Mesendoderm (in vitro differentiated cells): ENCODE data around the gene P2RY2.

Experiments
- DNase-seq: peaks from one replicate; pipeline ENCODE4 v3.0.0; 2013
- H2AK5ac ChIP-seq: 2 replicates; pipeline ENCODE4 v1.6.1; 2013; ENCODE audit warnings: low read length, inconsistent platforms
- H2BK120ac ChIP-seq: 2 replicates; pipeline ENCODE4 v1.6.1; 2013; ENCODE audit warnings: low read depth, mild to moderate bottlenecking, low read length, moderate library complexity, mixed read lengths
- H2BK15ac ChIP-seq: replicated peaks from 2 replicates; pipeline ENCODE4 v1.6.1; 2013; ENCODE audit warnings: low read depth, mild to moderate bottlenecking, moderate library complexity
- H2BK5ac ChIP-seq: 2 replicates; pipeline ENCODE4 v1.6.1; 2013; ENCODE audit warnings: low read length, inconsistent platforms
- H3K18ac ChIP-seq: 2 replicates; pipeline ENCODE4 v1.6.1; 2013; ENCODE audit warnings: mild to moderate bottlenecking, low read length, mixed read lengths
- H3K23ac ChIP-seq: one replicate; pipeline ENCODE4 v1.6.1; 2013; ENCODE audit warnings: low read length
- H3K27ac ChIP-seq: 2 replicates; pipeline ENCODE4 v1.5.1; 2013; ENCODE audit warnings: low read depth, mild to moderate bottlenecking, inconsistent platforms, low read length, moderate library complexity
- H3K27me3 ChIP-seq: 2 replicates; pipeline ENCODE4 v1.6.1; 2013; ENCODE audit warnings: low read length, control low read depth, mild to moderate bottlenecking, inconsistent platforms; ENCODE audit not compliant: insufficient read depth, poor library complexity
- H3K36me3 ChIP-seq: 2 replicates; pipeline ENCODE4 v1.6.1; 2013; ENCODE audit warnings: low read length, inconsistent platforms; ENCODE audit not compliant: control insufficient read depth, insufficient read depth
- H3K4ac ChIP-seq: one replicate; pipeline ENCODE4 v1.6.1; 2013; ENCODE audit warnings: low read depth, mild to moderate bottlenecking, low read length, moderate library complexity
- H3K4me1 ChIP-seq: 2 replicates; pipeline ENCODE4 v1.6.1; 2013; ENCODE audit warnings: low read depth, low read length, inconsistent platforms; ENCODE audit not compliant: control insufficient read depth
- H3K4me2 ChIP-seq: 2 replicates; pipeline ENCODE4 v1.6.1; 2013; ENCODE audit warnings: low read length
- H3K4me3 ChIP-seq: 2 replicates; pipeline ENCODE4 v1.5.1; 2013; ENCODE audit warnings: mild to moderate bottlenecking, low read length
- H3K56ac ChIP-seq: one replicate; pipeline ENCODE4 v1.6.1; 2013; ENCODE audit warnings: low read length
- H3K79me1 ChIP-seq: 2 replicates; pipeline ENCODE4 v1.6.1; 2013; ENCODE audit warnings: low read length, inconsistent platforms
- H3K79me2 ChIP-seq: 2 replicates; pipeline ENCODE4 v1.6.1; 2013; ENCODE audit warnings: mild to moderate bottlenecking, low read length; ENCODE audit not compliant: control insufficient read depth, insufficient read depth
- H3K9ac ChIP-seq: 2 replicates; pipeline ENCODE4 v1.6.1; 2013; ENCODE audit warnings: low read length, inconsistent platforms
- H4K5ac ChIP-seq: one replicate; pipeline ENCODE4 v1.6.1; 2013; ENCODE audit warnings: low read length
- H4K8ac ChIP-seq: one replicate; pipeline ENCODE4 v1.6.1; 2013; ENCODE audit warnings: low read depth, mild to moderate bottlenecking, control low read depth, low read length, moderate library complexity
- WGBS: extraction: QIAGEN DNeasy Blood & Tissue Kit; methylation state at CpG from one replicate; pipeline ENCODE4 v1.1.7; 2013; ENCODE audit warnings: low lambda C conversion rate, missing lambda C conversion rate; ENCODE audit not compliant: insufficient coverage; ENCODE audit errors: extremely low coverage; 5-methylcytosine and 5-hydroxymethylcytosine counted together

The P2RY2 gene

GRCh38 chr11:73217810-73218105, 323 bp upstream of the P2RY2 start:
- no peak for DNase-seq
- Histone ChIP-seq H3K4me1 (no peaks in the 10 kb centered on the region), H3K4me2 (peak overlapping the region; percentile 86), H2BK5ac (no peak overlapping the region), H2BK15ac (no peak overlapping the region), H4K8ac (no peak overlapping the region), H3K79me2 (no peaks in the 10 kb centered on the region), H3K4me3 (no peak overlapping the region), H3K79me1 (no peaks in the 10 kb centered on the region), H3K36me3 (no peaks in the 10 kb centered on the region), H3K9ac (peak overlapping the region; percentile 45), H2AK5ac (no peak overlapping the region), H3K27ac (no peak overlapping the region), H3K56ac (peak overlapping the region; percentile 85), H2BK120ac (no peak overlapping the region), H3K4ac (no peak overlapping the region), H3K27me3 (no peaks in the 10 kb centered on the region), H4K5ac (no peak overlapping the region), H3K23ac (no peak overlapping the region), H3K18ac (no peak overlapping the region)
- no CpG with 5 or more reads among the region's 14 CpGs for WGBS

GRCh38 chr11:73218830-73219215, 742 bp downstream of the P2RY2 start:
- no peak overlapping the region for H2BK5ac ChIP-seq
- H3K23ac ChIP-seq: no peak overlapping the region
- H3K4me1 ChIP-seq: no peaks in the 10 kb centered on the region
- H2BK15ac ChIP-seq: no peak overlapping the region
- H3K4me3 ChIP-seq: no peak overlapping the region
- no peak overlapping the region for H4K5ac ChIP-seq
- peak overlapping the region; percentile 86 for H3K4me2 ChIP-seq
- no peak overlapping the region for H2BK120ac ChIP-seq
- H3K56ac ChIP-seq: peak overlapping the region; percentile 85
- no peaks in the 10 kb centered on the region for H3K27me3 ChIP-seq
- H3K18ac ChIP-seq: no peak overlapping the region
- DNase-seq: no peak
- H3K79me2 ChIP-seq: no peaks in the 10 kb centered on the region
- no peak overlapping the region for H3K27ac ChIP-seq
- H2AK5ac ChIP-seq: no peak overlapping the region
- H3K36me3 ChIP-seq: no peaks in the 10 kb centered on the region
- H3K9ac ChIP-seq: peak overlapping the region; percentile 45
- H4K8ac ChIP-seq: no peak overlapping the region
- no peaks in the 10 kb centered on the region for H3K79me1 ChIP-seq
- H3K4ac ChIP-seq: no peak overlapping the region
- WGBS: no CpG with 5 or more reads among the region's 9 CpGs

GRCh38 chr11:73219396-73220285, 1.6 kb downstream of the P2RY2 start:
- Histone ChIP-seq H3K18ac (no peak overlapping the region), H4K5ac (no peak overlapping the region), H3K4me2 (no peak overlapping the region), H3K27me3 (no peaks in the 10 kb centered on the region), H3K27ac (no peak overlapping the region), H3K56ac (no peak overlapping the region), H2BK120ac (no peak overlapping the region), H3K4ac (no peak overlapping the region), H2AK5ac (no peak overlapping the region), H3K4me3 (no peak overlapping the region), H3K36me3 (no peaks in the 10 kb centered on the region), H3K4me1 (no peaks in the 10 kb centered on the region), H2BK15ac (no peak overlapping the region), H2BK5ac (no peak overlapping the region), H4K8ac (no peak overlapping the region), H3K79me2 (no peaks in the 10 kb centered on the region), H3K23ac (no peak overlapping the region), H3K9ac (no peak overlapping the region), H3K79me1 (no peaks in the 10 kb centered on the region)
- DNase-seq: no peak
- no CpG with 5 or more reads among the region's 6 CpGs for WGBS

- H3K4me2 ChIP-seq: no peak overlapping the region
- no peak overlapping the region for H2AK5ac ChIP-seq
- no peaks in the 10 kb centered on the region for H3K27me3 ChIP-seq
- H3K56ac ChIP-seq: no peak overlapping the region
- H4K8ac ChIP-seq: no peak overlapping the region
- no peak for DNase-seq
- H4K5ac ChIP-seq: no peak overlapping the region
- no CpG with 5 or more reads among the region's 4 CpGs for WGBS
- no peaks in the 10 kb centered on the region for H3K36me3 ChIP-seq
- H3K79me2 ChIP-seq: no peaks in the 10 kb centered on the region
- no peak overlapping the region for H3K9ac ChIP-seq
- H2BK120ac ChIP-seq: no peak overlapping the region
- no peak overlapping the region for H3K18ac ChIP-seq
- H3K4me1 ChIP-seq: no peaks in the 10 kb centered on the region
- H3K79me1 ChIP-seq: no peaks in the 10 kb centered on the region
- H2BK15ac ChIP-seq: no peak overlapping the region
- no peak overlapping the region for H2BK5ac ChIP-seq
- H3K23ac ChIP-seq: no peak overlapping the region
- H3K27ac ChIP-seq: no peak overlapping the region
- no peak overlapping the region for H3K4ac ChIP-seq
- no peak overlapping the region for H3K4me3 ChIP-seq
Observed at GRCh38 chr11:73221451-73221850, 3.4 kb downstream of the P2RY2 start.

- no peaks in the 10 kb centered on the region for H3K79me2 ChIP-seq
- H3K27ac ChIP-seq: no peak overlapping the region
Observed at GRCh38 chr11:73221996-73222395, 3.9 kb downstream of the P2RY2 start.

More at GRCh38 chr11:73221996-73222395, 3.9 kb downstream of the P2RY2 start:
- DNase-seq: no peak
- H3K4me3 ChIP-seq: no peak overlapping the region
- no CpG with 5 or more reads among the region's 5 CpGs for WGBS
- no peak overlapping the region for H2BK5ac ChIP-seq
- H3K4ac ChIP-seq: no peak overlapping the region
- H3K18ac ChIP-seq: no peak overlapping the region
- H3K79me1 ChIP-seq: no peaks in the 10 kb centered on the region
- H4K5ac ChIP-seq: no peak overlapping the region
- H3K27me3 ChIP-seq: no peaks in the 10 kb centered on the region
- no peak overlapping the region for H3K23ac ChIP-seq
- no peak overlapping the region for H2BK15ac ChIP-seq
- H3K56ac ChIP-seq: no peak overlapping the region
- no peak overlapping the region for H4K8ac ChIP-seq
- no peak overlapping the region for H2AK5ac ChIP-seq
- H3K4me1 ChIP-seq: no peaks in the 10 kb centered on the region
- no peak overlapping the region for H2BK120ac ChIP-seq
- H3K9ac ChIP-seq: no peak overlapping the region
- no peaks in the 10 kb centered on the region for H3K36me3 ChIP-seq
- no peak overlapping the region for H3K4me2 ChIP-seq
